Sciatic nerve (tissue), 2 donors: ENCODE measurements around the gene GOLPH3L. TPM values are rescaled to one million over a fixed set of nuclear protein-coding genes. Genes with fewer than 3 reads are reported as not detected.
"Not testable (repeated sequence)": the region's sequence is repeated elsewhere in the genome, so short reads cannot be mapped to it uniquely, and the experiment has no call there.

ENCODE experiments used
- ATAC-seq: fragments of 200-7000 bp; cut with Tn5 transposase; one replicate; pipeline ENCODE4 v1.9.1; 2020; ENCODE audit warnings: mild to moderate bottlenecking, moderate library complexity
- DNase-seq: peaks from one replicate; pipeline ENCODE4 v3.0.0-alpha.2; 2020; ENCODE audit warnings: low spot score
- intact Hi-C: fragments of 100-400 bp; cut with DNase I; formaldehyde crosslinking; loops from one replicate; pipeline ENCODE4 v1.14.2; 2022
- total RNA-seq: library from RNA; stranded (reverse); fragmentation: NEBNext Ultra II Directional; extraction: Animal tissue kit (Norgen Biotek cat#: 25700); gene quantifications from one replicate; pipeline ENCODE4 v1.2.1, GENCODE V29; 2021
- donor health status: DM: no; HTN: no; CAD: no.
- donor health status: DM: no; HTN: no; CAD: no.

Gene GOLPH3L
- total RNA-seq, 1 donor from 2014 or later, result 27.6 TPM

GRCh38 chr1:150621497-150622302 is 75.3 kb downstream of the GOLPH3L start:
- intact Hi-C loops, result loop anchor here (5.0 kb wide), 1 partner anchor 59 kb away; no protein-coding TSS in a partner anchor
- DNase-seq, result no peak
- peak; percentile 43 for ATAC-seq

- intact Hi-C loops, result loop anchor here (5.0 kb wide), 1 partner anchor 59 kb away; no protein-coding TSS in a partner anchor
- no peak for DNase-seq
- ATAC-seq, result no peak
Measured at GRCh38 chr1:150620919-150621318, 76.0 kb downstream of the GOLPH3L start.

DNA sequence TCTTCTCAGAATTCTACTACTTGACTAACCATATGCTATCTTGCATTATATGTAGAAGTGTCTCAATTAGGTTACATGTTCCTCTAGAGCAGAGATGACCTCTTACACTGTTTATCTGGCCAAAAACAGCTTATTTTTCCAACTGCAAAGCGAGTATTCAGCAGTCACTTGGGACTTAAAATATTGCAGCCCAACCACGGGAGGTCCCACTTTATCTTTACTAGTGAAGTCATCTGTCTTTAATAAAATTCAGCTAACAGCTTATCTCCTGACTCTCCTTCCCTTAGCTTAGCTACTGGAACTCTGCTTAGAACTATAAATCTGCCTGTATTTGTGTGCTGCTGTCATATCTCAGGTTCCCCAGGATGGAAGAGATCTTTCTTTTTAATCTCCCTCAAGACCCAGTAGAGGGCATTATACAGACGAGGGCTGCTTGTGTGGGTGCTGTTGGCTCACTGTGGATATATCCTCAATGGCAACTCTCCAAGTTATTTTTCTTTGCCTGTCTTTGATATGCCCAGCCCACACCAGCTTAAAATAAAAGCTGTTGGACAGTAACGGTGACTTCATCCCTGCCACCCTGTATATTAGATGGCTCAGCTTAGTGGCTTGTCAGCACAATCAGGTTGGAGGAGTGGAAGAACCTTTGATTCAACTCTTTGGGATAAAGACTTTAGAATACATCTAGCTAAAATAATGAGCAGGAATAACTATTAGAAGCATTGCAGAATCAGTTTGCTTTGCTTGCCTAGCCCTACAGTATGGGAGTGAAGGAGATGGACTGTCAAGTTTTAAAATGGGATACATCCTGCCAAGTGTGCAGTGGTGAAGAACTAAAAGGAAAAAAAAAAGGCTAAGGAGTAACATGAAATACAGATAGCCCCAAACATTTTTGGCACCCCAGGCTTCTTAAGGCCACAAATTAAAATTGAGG is 77.1 kb downstream of the GOLPH3L start:
- peak; percentile 67 for ATAC-seq
- intact Hi-C loops, result loop anchor here (5.0 kb wide), 1 partner anchor 58 kb away; no protein-coding TSS in a partner anchor

DNA sequence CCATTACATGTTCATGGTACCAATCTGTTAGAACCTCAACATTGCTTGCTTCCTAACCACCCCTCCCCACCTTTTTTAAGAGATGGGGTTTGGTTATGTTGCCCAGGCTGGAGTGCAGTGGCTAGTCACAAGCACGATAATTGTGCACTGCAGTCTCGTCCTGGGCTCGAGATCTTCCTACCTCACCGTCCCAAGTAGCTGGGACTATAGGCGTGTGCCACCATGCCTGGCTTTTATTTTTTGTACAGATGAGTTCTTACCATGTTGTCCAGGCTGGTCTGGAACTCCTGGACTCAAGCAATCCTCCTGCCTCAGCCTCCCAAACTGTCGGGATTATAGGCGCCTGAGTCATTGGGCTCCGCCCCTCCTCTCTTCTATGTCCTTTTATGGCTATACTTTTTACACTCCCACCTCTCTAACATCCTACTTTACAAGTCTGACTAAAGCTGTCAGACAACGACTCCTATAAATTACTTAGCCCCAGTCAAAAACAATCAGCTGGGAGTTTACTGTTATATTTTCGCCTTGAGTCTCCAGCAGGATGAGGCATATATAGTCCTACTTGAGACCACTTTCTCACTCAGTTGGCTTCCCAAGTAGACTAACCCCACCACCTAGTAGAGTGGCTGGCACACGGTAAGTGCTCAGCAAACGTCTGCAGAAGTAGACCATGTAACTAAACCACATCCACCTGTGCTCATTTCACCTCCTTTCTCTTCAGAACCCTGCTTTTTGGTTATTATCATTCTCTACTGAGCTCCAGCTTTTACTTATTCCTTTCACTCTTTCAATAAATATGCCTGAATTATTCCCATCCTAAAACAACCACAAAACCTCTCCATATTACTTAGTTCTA is 81.4 kb downstream of the GOLPH3L start:
- intact Hi-C loops, result no loop called here
- ATAC-seq (no peak), DNase-seq (no peak)

More for the DNA sequence above, 77.1 kb downstream of the GOLPH3L start:
- DNase-seq, result no peak

DNA sequence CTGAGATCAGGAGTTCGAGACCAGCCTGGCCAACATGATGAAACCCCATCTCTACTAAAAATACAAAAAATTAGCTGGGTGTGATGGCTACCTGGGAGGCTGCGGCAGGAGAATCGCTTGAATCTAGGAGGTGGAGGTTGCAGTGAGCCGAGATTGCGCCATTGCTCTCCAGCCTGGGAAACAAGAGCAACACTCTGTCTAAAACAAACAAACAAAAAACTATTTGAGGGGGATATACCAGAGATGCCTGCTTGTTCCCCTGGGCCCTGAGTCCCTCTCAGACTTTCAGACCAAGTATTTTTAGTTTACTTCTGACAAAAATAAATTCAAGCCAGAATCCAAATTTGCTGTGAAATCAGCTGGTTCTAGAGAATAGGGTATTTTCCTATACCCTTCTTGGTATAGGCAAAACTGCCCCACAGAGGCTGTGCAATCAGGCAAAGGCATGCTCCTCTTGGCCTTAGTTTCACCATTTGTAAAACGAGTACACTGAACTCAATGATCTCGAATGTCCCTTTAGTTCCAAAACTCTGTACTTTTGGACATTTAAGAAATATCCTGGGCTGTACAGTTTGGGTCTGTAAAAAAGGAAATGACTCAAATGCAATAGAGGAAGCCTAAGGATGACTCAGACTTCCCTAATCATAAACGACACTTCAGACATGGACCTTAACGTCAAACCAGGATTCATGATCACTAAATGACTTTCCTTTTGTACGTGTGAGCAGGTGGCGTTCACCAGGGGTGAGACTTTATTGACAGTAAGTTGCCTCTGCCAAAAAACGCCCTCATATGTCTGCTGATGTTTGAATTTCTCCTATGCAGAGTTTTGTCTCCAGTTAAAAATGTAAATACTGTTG is 83.7 kb downstream of the GOLPH3L start:
- ATAC-seq (peak; percentile 67), DNase-seq (no peak)
- intact Hi-C loops, result no loop called here

- intact Hi-C loops, result no loop called here
- no peak for DNase-seq
- ATAC-seq, result no peak
Measured at GRCh38 chr1:150612014-150612345, 85.0 kb downstream of the GOLPH3L start.

DNA sequence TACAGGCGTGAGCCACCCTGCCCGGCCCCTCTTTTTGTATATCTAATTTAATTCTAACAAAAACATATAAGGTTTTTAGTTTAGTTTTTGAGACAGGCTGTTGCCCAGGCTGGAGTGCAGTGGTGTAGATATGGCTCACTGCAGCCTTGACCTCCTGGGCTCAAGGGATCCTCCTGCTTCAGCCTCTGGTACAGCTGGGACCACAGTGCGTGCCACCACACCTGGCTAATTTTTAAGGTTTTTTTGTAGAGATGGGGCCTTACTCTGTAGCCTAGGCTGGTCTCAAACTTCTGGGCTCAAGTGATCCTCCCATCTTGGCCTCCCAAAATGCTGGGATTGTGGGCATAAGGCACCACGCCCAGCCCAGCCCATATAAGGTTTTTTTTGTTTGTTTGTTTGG is 86.4 kb downstream of the GOLPH3L start:
- intact Hi-C loops, result no loop called here
- DNase-seq, result no peak
- ATAC-seq, result no peak

DNA sequence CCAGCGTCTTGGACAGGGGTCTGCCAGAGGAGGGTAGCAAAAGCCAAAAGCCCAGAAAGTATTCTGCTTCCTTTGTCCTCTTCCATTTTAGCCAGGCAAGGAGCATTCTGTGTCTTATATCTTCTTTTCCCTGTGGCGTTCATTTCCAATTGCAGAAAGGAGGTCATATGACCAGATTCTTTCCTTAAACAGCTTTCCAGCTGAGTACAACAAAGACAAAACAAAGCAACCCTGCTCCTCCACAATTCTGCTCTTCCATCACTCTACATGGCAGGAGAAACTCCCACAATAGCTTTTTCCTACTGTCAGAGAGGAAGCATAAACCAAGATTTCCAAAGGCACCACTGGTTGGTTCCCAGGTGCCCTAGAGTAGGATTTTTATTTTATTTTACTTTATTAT is 87.2 kb downstream of the GOLPH3L start:
- ATAC-seq, result no peak
- no peak for DNase-seq
- intact Hi-C loops, result no loop called here

DNA sequence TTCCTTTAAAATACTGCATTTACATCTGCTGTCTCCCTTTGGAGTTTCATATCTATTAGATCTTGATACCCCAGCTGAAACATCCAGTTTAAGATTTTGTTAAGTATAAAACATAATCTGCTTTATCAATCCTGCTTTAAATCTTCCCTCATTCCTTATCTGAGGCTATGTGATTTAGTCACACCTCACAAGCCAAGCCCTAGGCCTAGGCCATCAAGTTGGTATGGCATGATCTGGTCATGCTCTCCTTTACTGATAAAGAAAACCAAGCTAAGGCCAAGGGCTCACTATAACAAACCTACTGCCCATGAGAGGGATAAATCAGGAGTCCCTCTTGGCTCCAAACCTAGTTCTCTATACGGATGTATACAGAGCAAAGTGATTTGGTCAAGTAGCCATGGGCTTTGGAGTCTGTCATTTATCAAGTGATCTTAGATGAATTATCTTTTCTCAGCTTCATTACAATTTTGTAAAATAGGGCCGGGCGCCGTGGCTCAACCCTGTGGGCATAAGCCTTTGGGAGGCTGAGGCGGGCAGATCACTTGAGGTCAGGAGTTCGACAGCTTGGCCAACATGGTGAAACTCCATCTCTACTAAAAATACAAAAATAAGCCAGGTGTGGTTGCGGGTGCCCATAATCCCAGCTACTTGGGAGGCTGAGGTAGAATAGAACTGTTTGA is 90.4 kb downstream of the GOLPH3L start:
- DNase-seq, result no peak
- intact Hi-C loops, result no loop called here
- ATAC-seq, result no peak

DNA sequence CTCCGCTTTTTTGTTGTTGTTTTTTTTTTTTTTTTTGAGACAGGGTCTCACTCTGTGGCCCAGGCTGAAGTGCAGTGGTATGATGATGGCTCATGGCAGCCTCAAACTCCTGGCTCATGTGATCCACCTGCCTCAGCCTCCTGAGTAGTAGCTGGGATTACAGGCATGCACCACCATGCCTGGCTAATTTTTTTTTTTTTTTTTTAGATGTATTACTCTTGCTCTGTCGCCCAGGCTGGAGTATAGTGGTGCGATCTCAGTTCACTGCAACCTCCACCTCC is 91.6 kb downstream of the GOLPH3L start:
- DNase-seq, intact Hi-C loops, ATAC-seq: not testable (repeated sequence)

DNA sequence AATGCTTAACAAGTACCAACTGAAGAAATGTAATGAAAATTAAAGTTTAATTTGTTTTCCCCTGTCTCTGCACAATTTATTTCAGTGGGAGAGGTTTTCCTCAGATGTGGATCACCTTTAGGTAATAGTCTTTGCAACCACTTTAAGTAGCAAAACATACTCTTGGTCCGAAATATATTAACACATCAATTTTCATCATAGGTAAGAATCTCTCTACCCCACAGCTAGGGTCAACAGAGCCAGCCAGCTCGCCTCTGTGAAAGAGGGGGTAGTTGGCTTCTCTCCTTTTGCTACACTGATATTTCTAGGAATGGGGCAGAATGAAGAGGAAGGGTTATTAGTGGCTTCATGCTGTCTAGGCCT is 92.7 kb downstream of the GOLPH3L start:
- ATAC-seq (no peak), DNase-seq (no peak)
- intact Hi-C loops, result no loop called here

- ATAC-seq, result no peak
- intact Hi-C loops, result no loop called here
- DNase-seq, result no peak
Measured at GRCh38 chr1:150603711-150604110, 93.2 kb downstream of the GOLPH3L start.

- ATAC-seq, intact Hi-C loops, DNase-seq: not testable (repeated sequence)
Measured at GRCh38 chr1:150602372-150602771, 94.6 kb downstream of the GOLPH3L start.

- intact Hi-C loops, result no loop called here
- DNase-seq, result no peak
- no peak for ATAC-seq
Measured at GRCh38 chr1:150601540-150601939, 95.4 kb downstream of the GOLPH3L start.

DNA sequence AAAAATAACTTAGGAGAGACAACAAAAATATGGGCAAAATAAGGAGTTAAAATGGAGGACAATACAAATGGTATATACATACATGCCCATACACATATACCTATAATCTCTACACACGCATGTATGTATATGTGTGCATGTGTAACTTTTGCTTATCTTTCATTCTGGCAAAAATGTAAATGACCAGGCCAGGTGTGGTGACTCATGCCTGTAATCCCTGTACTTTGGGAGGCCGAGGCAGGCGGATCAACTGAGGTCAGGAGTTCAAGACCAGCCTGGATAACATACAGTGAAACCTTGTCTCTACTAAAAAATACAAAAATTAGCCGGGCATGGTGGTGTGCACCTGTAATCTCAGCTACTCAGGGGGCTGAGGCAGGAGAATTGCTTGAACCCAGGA is 98.6 kb downstream of the GOLPH3L start:
- ATAC-seq, intact Hi-C loops, DNase-seq: not testable (repeated sequence)

DNA sequence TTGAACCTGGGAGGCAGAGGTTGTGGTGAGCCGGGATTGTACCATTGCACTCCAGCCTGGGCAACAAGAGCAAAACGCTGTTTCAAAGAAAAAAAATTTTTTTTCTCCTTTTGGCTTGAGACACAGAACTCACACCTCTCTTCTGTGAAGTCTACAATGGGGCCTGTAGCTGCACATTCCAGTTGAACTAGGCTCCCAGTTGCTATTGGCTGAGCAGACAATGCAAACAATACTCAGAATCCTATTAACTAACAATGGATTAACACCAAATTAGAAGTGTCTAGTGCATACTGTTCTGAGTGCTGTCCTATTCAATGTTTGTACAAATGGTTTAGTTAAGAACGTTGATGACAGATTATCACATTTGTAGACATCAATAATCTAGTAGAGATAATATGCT is 100.0 kb downstream of the GOLPH3L start:
- ATAC-seq (no peak), DNase-seq (no peak)
- intact Hi-C loops, result no loop called here
